ENCODE measurements around the gene GALM.
A peak's percentile ranks its signal among the peaks of the same experiment; 100 is the strongest.
"Not testable (repeated sequence)": the region's sequence is repeated elsewhere in the genome, so short reads cannot be mapped to it uniquely, and the experiment has no call there.

Gene GALM

GRCh38 chr2:38682620-38683019 is 16.7 kb downstream of the GALM start:
- peak in 1 of 2 donors; percentile 12 for DNase-seq

GRCh38 chr2:38683766-38684165 is 17.9 kb downstream of the GALM start:
- DNase-seq = no peak

GRCh38 chr2:38685116-38685735 is 19.3 kb downstream of the GALM start:
- no peak for DNase-seq

- peak in 1 of 2 donors; percentile 24 for DNase-seq
These were observed 24.8 kb downstream of the GALM start for GRCh38 chr2:38690499-38691420.

DNA sequence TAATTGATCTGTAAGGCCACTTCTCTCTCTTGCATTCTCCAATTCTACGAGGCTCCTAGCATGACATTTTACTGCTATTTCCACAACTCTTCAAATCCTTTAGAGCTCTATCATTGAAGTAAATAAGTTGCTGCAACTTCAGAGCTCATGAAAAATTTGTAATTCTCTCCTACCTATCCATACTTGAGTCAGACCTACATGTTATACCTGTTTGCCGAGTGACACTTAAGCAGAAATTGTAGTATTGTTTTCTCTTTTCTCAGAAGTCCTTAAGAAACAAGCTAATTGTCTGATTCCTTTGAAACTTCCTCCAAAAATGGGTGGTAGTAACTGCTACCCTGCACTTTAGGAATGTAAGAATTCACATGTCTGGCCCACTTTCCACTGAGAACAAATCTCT is 26.1 kb downstream of the GALM start:
- DNase-seq = no peak

GRCh38 chr2:38692636-38693318 is 26.9 kb downstream of the GALM start:
- DNase-seq = no peak

- DNase-seq = peak in 1 of 2 donors; percentile 26
These were observed 31.4 kb downstream of the GALM start for GRCh38 chr2:38697116-38697840.

DNA sequence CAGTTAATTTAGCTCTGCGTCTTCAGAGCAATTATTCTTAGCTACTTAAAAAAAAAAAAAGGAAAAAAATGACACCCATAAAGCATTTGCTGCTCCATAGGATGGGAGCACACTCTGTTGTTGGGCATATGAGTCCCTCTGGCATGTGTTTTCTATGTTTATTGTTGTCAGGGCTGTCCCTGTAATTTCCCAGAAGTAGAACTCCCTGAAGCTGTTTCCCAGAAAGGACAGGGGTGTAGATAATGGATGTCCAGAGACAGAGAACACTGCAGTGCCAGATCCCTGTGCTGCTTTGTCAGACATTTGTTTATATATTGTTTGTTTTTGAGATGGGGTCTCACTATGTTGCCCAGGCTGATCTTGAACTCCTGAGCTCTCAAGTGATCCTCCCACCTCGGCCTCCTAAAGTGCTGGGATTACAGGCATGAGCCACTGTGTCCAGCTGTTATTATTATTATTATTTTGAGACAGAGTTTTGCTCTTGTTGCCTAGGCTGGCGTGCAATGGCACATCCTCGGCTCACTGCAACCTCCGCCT is 32.6 kb downstream of the GALM start:
- DNase-seq = no peak

GRCh38 chr2:38700113-38700785 is 34.3 kb downstream of the GALM start:
- DNase-seq = no peak

DNA sequence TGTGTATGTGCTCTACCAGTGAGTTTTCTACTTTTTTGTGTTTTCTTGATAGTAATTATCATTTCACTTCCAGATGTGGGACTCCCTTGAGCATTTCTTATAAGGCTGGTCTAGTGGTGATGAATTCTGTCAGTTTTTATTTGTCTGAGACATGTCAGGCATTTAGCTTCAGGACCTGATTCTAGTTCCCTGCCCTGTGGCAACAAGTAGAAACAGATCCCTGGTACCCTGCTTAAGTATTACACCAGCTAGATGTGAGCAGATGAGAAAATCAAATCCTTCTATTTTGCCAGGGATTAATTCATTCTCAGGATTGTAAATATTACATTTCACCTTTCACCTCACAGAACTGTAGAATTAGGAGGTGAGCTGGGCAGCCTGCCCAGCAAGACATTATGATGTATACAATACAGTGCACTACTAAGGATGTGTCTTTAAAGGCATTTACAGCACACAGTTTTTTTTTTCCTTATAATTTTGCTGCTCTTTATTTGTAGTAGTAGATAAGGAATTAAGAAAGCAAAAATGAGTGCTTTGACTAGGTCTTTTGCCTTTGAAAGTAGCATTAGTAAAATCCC is 35.1 kb downstream of the GALM start:
- no peak for DNase-seq

- no peak for DNase-seq
These were observed 35.6 kb downstream of the GALM start for GRCh38 chr2:38701542-38701941.

- DNase-seq = no peak
These were observed 36.5 kb downstream of the GALM start for GRCh38 chr2:38702413-38702812.

GRCh38 chr2:38703336-38703735 is 37.4 kb downstream of the GALM start:
- not testable (repeated sequence) for DNase-seq

DNA sequence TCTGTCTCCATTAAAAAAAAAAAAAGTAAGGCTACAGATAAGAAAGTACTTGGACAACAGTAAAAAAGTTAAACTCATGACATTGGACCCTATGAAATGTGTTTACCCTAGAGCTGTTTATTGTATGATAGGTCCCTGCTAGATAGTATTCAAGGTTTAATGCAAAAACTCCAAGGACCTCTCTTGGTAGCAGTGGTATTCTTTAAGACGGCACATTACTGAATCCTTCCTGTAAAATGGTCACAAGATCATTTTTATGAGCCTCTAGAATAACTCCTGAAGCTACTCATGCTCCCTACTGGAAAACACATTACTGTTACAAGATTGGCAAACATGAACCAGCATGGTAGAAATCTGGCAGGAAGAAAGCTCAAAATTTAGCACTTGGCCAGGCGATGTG is 38.8 kb downstream of the GALM start:
- no peak for DNase-seq

- DNase-seq = no peak
These were observed 41.0 kb downstream of the GALM start for GRCh38 chr2:38706846-38707345.

DNA sequence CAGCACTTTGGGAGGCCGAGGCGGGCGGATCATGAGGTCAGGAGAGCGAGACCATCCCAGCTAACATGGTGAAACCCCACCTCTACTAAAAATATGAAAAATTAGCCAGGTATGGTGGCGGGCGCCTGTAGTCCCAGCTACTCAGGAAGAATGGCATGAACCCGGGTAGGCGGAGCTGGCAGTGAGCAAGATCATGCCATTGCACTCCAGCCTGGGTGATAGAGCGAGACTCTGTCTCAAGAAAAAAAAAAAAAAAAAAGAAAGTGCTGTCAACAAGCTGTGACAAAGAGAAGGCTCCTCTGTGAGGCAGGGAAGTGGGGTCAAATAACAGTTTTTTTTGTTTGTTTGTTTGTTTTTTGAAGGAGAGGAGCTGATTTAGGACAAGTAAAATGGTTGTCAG is 42.6 kb downstream of the GALM start:
- DNase-seq = not testable (repeated sequence)

DNA sequence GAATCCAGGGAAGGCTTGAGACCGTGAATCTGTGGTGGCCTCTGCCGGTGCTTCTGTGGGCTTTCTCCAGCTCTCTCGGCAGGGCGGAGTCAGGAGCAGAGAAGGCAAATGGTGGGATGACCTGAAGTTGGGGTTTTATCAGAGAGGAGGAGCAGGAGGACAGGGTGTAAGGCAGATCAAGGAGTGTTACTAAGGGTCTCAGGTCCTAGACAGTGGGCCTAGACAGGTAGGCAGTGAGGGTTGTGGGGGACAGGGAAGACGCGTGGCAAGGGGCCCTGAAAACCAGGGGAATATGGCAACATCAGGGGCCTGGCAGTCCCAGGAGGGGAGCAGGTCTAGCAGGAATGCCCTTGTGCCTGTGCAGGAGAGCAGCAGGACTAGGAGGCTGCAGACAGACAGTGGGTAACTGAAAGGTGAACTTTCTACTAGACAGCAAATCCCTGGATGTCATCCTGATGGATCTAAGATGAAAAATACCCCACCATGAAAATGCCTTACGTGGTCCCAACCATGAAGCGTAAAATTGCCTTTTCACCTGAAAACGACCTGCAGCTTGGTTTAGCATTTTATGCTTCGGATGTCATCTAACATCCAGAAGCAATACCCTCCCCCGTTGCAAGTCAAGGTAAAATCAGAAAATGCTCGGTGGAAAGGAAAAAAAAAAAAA is 43.1 kb downstream of the GALM start:
- DNase-seq = no peak

- peak; percentile 35 to 36 for DNase-seq
These were observed 43.8 kb downstream of the GALM start for GRCh38 chr2:38709567-38710194.

DNA sequence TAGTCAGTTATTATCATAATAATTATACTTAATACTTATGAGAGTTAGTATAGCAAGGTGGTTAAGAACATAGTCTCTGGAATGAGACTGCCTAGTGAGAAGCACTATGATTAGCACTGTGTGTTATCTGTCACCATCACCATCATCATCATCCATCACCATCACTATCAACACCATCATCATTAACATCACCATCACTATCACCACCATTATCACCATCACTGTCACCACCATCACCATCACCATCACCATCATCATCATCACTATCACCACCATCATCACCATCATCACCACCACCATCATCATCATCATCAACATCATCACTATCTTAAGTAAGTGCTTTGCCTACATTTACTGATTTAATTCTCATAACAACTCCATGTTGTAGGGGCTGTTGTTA is 45.6 kb downstream of the GALM start:
- DNase-seq = no peak

DNA sequence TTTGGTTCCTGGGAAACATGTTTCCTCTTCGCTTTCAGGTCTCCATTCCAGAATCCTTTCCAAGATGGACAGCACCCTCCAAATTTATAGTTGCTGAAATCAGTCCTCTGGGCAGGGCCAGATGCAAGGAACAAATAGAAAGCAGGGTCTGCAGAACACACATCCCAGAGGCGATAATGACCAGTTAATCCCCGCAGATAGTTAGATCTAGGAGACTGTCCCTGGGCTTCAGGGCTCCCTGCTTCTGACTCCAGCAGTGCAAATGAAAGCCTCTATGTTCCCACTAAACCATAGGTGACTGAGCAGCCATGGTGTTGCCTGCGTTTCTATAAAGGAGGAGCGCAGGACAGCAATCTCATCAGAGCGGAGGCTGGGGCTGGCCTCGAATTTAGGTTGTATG is 46.5 kb downstream of the GALM start:
- DNase-seq = no peak
